Subcutaneous adipose tissue (tissue), 4 donors: ENCODE data around the gene ACSBG1. TPM values are rescaled to one million over a fixed set of nuclear protein-coding genes. Genes with fewer than 3 reads are reported as not detected.

Experiments
- total RNA-seq, 4 donors: library from RNA; depleted of rRNA; stranded (reverse); fragments of >200 nt; gene quantifications; one replicate each; pipeline ENCODE4 v1.1.0, GENCODE V29; 2016
- TF ChIP-seq, protein P1 (sequence below): fragments of 450-650 bp; IDR thresholded peaks from one replicate; pipeline ENCODE4 v1.5.1; 2016; ENCODE audit warnings: low read depth, mild to moderate bottlenecking, control low read depth, antibody characterized with exemption, moderate library complexity

ACSBG1 gene
- total RNA-seq, 4 donors from 2014 or later: not detected

DNA sequence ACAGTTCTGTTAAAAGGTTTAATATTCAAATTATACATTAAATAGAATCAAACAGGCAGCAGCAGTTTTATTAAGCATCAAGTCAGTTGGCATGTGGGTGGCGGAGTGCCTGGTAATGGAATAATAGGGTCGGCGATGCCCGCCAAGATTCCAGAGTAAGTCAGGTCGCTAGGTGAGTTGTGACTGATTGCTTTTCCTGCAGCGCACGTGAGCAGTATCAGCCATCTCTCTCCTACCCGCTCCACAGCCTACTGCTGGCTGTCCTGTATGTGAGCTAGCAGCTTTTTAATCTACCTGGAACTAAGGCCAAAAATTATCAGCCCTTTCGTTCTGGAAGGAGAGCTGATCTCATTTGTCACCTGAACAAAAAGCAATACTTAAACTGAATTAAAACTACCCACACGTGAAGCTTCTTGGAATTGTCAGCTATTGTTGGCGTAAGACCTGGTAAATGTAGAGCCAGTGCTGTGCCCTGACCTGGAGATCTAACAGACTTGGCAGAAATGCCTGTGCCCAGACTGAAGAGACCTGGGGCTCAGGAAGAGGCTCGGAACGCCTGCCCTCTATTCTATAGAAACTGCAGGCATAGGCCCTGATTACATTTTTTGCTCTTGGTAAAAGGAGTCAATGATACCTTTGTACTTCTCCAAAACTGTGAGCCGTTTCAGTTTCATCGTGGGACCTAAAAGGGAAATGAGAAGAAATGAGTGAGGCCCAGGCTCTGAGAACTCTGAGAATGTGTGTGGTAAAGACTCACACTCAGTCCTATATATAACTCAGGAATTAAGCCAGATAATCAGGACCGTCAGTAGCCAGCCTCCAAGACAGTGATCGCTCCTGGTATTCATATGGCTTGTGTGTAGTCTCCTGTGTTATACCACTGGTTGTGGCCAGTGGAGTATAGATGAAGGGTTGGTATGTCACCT lies 63.3 kb downstream of the ACSBG1 start:
- TF ChIP-seq, protein P1, sequence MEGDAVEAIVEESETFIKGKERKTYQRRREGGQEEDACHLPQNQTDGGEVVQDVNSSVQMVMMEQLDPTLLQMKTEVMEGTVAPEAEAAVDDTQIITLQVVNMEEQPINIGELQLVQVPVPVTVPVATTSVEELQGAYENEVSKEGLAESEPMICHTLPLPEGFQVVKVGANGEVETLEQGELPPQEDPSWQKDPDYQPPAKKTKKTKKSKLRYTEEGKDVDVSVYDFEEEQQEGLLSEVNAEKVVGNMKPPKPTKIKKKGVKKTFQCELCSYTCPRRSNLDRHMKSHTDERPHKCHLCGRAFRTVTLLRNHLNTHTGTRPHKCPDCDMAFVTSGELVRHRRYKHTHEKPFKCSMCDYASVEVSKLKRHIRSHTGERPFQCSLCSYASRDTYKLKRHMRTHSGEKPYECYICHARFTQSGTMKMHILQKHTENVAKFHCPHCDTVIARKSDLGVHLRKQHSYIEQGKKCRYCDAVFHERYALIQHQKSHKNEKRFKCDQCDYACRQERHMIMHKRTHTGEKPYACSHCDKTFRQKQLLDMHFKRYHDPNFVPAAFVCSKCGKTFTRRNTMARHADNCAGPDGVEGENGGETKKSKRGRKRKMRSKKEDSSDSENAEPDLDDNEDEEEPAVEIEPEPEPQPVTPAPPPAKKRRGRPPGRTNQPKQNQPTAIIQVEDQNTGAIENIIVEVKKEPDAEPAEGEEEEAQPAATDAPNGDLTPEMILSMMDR: no peak

DNA sequence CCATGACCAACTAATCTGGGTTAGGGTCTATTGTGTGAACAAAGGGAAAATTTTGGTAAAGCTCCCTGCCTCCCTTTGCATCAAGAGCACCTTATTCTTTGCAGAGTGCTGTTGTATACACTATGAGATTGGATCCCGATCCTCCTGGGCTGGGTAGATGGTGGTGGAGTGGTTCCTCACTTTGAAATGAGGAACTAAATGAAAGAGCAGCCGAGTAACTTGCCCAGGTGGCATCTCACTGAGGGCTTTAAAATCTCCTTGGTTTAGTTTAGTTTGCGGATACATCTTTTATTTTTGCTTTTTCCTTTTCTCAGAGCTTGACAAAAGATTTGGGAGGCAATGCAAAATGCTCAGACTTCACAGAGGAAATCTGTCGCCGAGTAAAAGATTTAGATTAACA lies 65.8 kb downstream of the ACSBG1 start:
- TF ChIP-seq, protein P1: no peak

DNA sequence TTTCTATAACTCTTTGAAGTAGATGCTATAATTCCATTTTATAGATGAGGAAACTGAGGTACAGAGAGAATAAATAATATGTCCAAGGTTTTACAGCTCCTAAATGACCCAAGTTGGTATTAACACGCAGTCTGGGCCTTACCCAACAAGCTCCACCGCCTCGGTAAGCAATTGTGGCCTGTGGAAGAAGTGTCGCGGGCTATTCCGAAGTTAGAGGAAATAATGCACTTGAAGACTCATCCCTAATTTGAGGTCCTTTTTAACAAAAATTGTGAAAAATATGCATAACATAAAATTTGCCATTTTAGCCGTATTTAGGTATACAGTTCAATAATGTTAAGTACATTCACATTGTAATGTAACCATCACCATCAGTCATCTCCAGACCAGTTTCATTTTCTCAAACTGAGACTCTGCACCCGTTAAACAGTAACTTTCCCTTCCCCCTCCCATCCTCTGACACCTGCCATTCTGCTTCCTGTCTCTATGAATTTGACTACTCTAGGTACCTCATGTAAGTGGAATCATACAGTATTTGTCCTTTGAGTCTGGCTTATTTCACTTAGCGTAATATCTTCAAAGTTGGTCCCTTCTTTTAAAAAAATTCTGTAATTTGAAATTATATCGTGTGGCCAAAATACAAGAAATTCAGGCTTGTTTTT lies 67.0 kb downstream of the ACSBG1 start:
- TF ChIP-seq, protein P1: no peak

DNA sequence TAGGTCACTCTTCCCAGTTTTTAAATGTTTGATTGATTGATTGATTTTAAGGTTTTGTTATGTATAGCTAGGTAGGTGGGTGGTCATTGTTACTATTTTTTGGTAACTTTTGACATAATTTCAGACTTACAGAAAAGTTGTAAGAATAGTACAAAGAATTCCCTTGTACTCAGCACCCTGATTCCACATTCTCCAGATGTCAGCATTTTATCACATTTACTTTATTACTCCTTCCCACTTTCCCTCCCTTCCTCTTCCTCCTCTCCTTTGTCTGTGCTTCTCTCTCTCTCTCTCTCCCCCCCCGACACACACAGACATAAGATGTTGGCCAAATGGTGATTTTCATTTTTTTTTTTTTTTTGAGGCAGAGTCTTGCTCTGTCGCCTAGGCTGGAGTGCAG lies 70.4 kb downstream of the ACSBG1 start:
- TF ChIP-seq, protein P1: no peak

DNA sequence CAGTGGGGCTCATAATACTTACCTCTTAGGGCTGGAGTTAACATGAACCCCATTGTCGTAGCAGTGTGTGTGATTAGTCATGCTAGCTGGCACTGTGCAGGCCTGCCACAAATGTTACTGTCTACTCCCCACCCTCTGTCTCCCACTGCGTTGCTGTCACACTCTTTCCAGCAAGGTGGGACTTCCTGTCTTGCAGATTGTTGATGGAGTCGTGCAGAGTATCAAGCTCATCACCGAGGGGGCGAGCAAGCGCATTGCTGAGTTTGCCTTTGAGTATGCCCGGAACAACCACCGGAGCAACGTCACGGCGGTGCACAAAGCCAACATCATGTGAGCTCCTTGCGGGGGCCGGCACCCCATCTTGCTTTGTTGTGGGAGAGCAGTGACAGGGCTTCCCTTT lies 72.3 kb downstream of the ACSBG1 start:
- TF ChIP-seq, protein P1: no peak

DNA sequence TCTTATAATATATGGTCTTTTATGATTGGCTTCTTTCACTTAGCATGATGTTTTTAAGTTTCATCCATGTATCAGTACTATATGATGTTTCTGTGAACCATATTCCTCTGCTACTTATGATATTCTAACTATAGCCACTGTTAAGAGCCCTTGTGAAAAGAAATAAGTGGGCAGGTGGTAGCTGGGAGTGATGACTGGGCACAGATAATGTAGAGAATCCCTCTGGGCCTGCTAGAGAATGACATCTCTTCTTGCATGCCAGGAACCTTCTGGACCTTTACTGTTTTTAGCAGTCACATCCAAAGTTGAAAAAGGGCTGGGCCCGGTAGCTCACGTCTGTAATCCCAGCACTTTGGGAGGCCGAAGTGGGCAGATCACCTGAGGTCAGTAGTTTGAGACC lies 75.0 kb downstream of the ACSBG1 start:
- TF ChIP-seq, protein P1: no peak

DNA sequence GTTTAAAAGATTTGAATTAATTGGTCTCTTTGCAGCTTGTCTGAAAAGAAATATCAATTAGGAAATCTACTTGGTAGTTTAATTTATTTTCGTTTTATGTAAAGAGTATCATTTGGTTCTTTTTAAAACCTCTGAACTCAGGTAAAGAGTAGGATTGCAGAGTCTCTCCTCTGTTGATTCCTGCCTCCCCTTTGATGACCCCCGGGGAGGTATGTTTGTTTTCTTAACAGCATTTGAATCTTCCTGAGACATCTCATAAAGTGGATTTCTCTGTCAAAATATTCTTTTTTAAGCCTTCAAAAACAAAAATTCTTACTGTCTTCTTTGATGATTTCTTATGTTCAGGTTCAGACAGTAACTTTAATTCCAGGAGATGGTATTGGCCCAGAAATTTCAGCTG lies 77.2 kb downstream of the ACSBG1 start:
- TF ChIP-seq, protein P1: no peak
